Nephron (organoid): ENCODE data around the gene PIK3R1.
A peak's percentile ranks its signal among the peaks of the same experiment; 100 is the strongest.

Experiments
- H3K27ac Mint-ChIP-seq, 3 experiments: 2 replicates each; pipeline ENCODE4 v1.8.0; 2020; ENCODE audit warnings: mixed read lengths in 3 of 3, mild to moderate bottlenecking in 2 of 3, moderate library complexity in 1 of 3
- H3K27me3 Mint-ChIP-seq: 2 replicates; pipeline ENCODE4 v1.8.0; 2021; ENCODE audit warnings: low read depth, mild to moderate bottlenecking, moderate library complexity, mixed read lengths
- H3K36me3 Mint-ChIP-seq: 2 replicates; pipeline ENCODE4 v1.8.0; 2020; ENCODE audit warnings: low read depth, mixed read lengths
- H3K4me1 Mint-ChIP-seq: 2 replicates; pipeline ENCODE4 v1.8.0; 2020; ENCODE audit warnings: mixed read lengths
- H3K4me3 Mint-ChIP-seq, 3 experiments: 2 replicates each; pipeline ENCODE4 v1.8.0; 2020; ENCODE audit warnings: mild to moderate bottlenecking in 3 of 3, mixed read lengths in 3 of 3, moderate library complexity in 2 of 3
- H3K9me3 Mint-ChIP-seq: 2 replicates; pipeline ENCODE4 v1.8.0; 2020; ENCODE audit warnings: mixed read lengths
- TF ChIP-seq, protein P1 (sequence below), 3 experiments: fragments of 200-600 bp; sonication (generic); IDR thresholded peaks; one replicate each; pipeline ENCODE4 v1.5.0; 2021; ENCODE audit warnings: antibody characterized with exemption in 3 of 3; ENCODE audit not compliant: unreplicated experiment in 3 of 3

PIK3R1 gene

DNA sequence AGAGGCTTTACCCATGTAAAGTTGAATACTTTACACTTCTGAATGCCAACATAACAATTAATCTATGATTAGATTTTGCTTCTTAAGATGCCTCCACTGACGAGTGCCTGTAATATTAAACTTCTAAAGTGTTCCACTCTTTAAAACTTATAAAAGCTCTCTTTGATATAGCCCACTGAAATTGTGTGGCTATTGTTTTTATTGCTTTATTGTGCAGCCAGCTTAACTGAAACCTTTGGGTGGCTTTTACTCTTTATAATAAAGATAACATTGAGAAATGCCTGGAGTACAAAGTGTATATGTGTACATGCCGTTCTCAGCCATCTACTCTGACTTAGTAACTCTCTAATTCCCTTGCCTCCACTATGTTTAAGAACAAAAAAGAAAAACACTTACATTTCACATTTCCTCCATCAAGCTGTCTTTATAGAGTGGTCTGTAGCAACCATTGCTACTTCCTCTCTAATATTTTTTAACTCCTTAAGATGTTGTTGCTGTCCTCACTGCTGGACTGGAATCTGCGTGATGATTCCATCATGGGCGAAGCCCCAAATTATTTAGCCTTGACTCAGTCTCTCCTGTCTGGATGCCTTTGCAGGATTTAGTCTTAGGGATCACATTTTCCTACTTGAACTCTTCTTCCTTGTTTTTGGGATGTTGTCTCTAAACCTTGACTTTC, 9.1 kb downstream of the PIK3R1 start:
- peak overlapping the region; percentile 43 to 71 (median 56) for H3K27ac Mint-ChIP-seq
- no peaks in the 10 kb centered on the region for H3K9me3 Mint-ChIP-seq
- no peaks in the 10 kb centered on the region for H3K27me3 Mint-ChIP-seq
- peak overlapping the region in 1 of 3 experiments; percentile 2 for H3K4me3 Mint-ChIP-seq
- H3K4me1 Mint-ChIP-seq: peaks cover 65% of the 10 kb centered on the region
- peaks cover 51% of the 10 kb centered on the region for H3K36me3 Mint-ChIP-seq
- TF ChIP-seq, protein P1, sequence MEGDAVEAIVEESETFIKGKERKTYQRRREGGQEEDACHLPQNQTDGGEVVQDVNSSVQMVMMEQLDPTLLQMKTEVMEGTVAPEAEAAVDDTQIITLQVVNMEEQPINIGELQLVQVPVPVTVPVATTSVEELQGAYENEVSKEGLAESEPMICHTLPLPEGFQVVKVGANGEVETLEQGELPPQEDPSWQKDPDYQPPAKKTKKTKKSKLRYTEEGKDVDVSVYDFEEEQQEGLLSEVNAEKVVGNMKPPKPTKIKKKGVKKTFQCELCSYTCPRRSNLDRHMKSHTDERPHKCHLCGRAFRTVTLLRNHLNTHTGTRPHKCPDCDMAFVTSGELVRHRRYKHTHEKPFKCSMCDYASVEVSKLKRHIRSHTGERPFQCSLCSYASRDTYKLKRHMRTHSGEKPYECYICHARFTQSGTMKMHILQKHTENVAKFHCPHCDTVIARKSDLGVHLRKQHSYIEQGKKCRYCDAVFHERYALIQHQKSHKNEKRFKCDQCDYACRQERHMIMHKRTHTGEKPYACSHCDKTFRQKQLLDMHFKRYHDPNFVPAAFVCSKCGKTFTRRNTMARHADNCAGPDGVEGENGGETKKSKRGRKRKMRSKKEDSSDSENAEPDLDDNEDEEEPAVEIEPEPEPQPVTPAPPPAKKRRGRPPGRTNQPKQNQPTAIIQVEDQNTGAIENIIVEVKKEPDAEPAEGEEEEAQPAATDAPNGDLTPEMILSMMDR (IDR thresholded peaks at IDR 0.05; ENCODE audit: unreplicated experiment in 3 of 3): no peak

- TF ChIP-seq, protein P1 (IDR thresholded peaks at IDR 0.05; ENCODE audit: unreplicated experiment in 3 of 3): no peak
- Mint-ChIP-seq H3K9me3 (no peaks in the 10 kb centered on the region), H3K27me3 (no peaks in the 10 kb centered on the region)
Observed at GRCh38 chr5:68225188-68225910, 9.8 kb downstream of the PIK3R1 start.

DNA sequence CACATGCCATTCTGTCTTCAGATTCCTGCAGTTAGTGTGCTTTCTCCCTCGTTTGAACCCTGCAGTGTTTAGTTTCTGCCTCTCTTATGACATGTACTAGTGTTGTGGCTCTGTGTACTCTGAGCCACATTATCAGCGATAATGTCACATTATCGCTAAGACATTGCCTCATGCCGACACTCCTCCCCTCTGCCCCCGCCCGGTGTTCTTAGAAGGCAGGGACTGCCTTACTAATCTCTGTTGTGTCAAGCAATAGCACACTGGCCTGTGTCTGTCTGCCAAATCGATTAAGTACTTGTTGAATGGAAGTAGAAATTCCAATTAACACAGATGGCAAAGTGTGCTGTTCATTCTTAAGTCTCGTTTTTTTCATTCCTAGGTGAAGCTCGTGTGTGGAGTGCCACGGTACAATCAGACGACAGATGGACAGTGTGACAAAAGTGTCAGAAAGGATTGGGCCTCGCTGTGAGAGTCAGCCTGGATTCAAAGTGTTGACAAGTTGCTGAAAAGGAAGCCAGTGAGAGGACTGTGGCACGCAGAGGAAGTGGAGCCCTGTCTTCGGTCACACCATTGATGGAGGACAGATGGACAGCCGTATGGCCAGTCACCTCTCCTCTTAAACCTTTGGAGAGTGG, 10.5 kb downstream of the PIK3R1 start:
- Mint-ChIP-seq H3K27me3 (no peaks in the 10 kb centered on the region), H3K4me1 (peaks cover 66% of the 10 kb centered on the region), H3K4me3 (no peak overlapping the region), H3K9me3 (no peaks in the 10 kb centered on the region), H3K36me3 (peaks cover 47% of the 10 kb centered on the region), H3K27ac (peak overlapping the region in 2 of 3 experiments; percentile 43 to 71)
- TF ChIP-seq, protein P1 (IDR thresholded peaks at IDR 0.05; ENCODE audit: unreplicated experiment in 3 of 3): no peak

More at GRCh38 chr5:68225188-68225910, 9.8 kb downstream of the PIK3R1 start:
- H3K27ac Mint-ChIP-seq: peak overlapping the region; percentile 43 to 71 (median 49)
- peak overlapping the region in 1 of 3 experiments; percentile 2 for H3K4me3 Mint-ChIP-seq
- H3K36me3 Mint-ChIP-seq: peaks cover 50% of the 10 kb centered on the region
- peaks cover 61% of the 10 kb centered on the region for H3K4me1 Mint-ChIP-seq

DNA sequence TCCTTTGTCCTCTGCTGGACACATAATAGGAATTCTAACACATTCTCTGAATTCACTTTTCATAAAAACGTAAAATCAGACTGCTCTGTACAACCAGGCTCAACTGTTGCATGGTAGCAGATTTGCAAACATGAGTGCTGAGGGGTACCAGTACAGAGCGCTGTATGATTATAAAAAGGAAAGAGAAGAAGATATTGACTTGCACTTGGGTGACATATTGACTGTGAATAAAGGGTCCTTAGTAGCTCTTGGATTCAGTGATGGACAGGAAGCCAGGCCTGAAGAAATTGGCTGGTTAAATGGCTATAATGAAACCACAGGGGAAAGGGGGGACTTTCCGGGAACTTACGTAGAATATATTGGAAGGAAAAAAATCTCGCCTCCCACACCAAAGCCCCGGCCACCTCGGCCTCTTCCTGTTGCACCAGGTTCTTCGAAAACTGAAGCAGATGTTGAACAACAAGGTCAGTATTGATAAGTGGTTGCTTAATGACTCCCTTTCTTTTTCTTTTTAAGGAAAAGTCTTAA, 11.1 kb downstream of the PIK3R1 start:
- Mint-ChIP-seq H3K4me3 (no peak overlapping the region), H3K4me1 (peaks cover 71% of the 10 kb centered on the region), H3K36me3 (peaks cover 43% of the 10 kb centered on the region), H3K27ac (no peak overlapping the region), H3K27me3 (no peaks in the 10 kb centered on the region), H3K9me3 (no peaks in the 10 kb centered on the region)
- TF ChIP-seq, protein P1 (IDR thresholded peaks at IDR 0.05; ENCODE audit: unreplicated experiment in 3 of 3): no peak

DNA sequence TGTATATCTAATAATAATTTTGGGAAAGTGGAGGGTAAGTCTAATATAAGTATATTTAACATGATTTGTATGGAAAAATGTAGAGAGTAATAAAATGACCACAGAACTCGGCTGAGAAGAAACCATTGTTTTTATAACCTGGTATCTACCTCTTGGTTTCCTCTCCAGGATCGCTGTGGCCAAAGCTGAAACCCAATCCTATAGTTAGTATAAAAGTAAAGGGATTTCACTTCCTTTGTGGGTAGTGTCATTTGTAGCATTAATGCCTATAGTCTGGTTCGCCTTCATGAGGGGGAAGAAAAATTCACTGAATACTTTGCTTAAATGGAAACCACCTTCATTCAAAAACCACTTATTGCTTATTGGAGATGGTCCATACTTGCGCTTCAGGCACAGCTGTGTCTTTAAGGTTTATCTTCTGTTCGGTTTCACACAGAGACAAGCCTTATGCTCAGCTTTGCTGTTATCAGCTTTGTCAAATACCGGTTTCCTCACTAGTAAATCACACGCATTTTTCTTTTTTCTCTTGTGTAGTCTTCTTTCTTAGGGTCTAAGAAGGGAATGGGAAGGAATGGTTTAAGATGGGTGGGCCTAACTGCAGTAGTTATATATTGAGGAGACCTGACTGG, 12.1 kb downstream of the PIK3R1 start:
- H3K27me3 Mint-ChIP-seq: no peaks in the 10 kb centered on the region
- H3K27ac Mint-ChIP-seq: no peak overlapping the region
- no peaks in the 10 kb centered on the region for H3K9me3 Mint-ChIP-seq
- peaks cover 40% of the 10 kb centered on the region for H3K36me3 Mint-ChIP-seq
- H3K4me1 Mint-ChIP-seq: peaks cover 70% of the 10 kb centered on the region
- H3K4me3 Mint-ChIP-seq: no peak overlapping the region
- TF ChIP-seq, protein P1 (IDR thresholded peaks at IDR 0.05; ENCODE audit: unreplicated experiment in 3 of 3): no peak
